Measurements from ENCODE around the gene F3.

Gene F3

DNA sequence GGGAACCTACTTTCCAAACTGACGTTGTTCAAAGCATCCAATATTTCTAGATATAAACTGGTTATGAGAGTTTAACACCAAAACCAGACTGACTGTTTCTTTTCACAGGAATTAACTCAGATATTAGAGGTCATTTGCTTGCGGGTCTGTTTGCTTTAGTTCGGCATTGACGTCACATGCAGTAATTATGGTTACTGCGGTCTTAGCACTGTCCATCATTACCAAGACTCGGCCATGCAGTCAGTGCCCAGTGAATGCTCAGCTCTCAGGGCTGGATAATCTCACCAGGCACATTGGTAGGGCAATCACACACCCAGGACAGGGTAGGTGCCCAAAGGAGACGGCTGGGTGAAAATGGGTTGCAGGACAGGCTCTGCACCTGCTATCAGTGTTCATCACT, 9.9 kb upstream of the F3 start:
- DNase-seq = no peak

DNA sequence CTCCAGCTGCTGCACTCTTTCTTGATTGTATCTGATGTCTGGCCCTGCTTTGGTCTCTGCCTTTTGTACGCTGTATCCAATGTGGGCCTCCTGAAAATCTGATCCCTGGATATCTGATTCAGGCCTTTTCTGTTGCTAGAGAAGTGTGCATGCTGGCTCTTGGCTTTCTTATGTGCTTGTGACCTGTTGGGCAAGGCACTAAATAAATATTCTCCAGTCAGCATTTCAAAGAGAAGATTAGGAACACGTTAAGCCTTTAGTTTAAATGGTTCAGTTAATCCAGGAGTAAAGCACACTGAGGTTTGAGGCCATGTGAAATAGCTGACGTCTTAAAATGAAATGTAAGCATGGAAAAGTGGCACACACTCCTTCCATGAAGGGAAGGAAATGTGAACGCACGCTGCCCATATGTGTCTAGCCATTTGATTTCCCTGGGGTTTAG, 9.3 kb upstream of the F3 start:
- DNase-seq = no peak

DNA sequence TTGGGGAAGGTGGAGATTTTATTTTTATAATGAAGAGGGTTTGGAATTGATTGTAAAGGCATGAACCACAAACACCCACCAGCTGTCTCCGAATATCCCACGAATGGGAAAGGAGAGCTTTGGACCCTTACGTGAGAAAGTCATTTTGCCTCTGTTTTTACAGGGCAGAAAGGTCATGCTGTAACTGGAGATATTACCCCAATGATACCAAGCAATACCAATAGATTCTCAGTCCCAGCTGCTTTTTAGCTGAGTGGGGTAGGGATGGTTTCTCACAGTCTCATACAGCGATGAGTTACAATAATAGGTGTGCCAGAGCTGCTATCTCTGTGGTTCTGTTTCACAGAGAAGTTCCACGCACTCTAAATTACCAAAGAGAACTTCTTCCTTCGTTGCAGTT, 8.8 kb upstream of the F3 start:
- DNase-seq = no peak

DNA sequence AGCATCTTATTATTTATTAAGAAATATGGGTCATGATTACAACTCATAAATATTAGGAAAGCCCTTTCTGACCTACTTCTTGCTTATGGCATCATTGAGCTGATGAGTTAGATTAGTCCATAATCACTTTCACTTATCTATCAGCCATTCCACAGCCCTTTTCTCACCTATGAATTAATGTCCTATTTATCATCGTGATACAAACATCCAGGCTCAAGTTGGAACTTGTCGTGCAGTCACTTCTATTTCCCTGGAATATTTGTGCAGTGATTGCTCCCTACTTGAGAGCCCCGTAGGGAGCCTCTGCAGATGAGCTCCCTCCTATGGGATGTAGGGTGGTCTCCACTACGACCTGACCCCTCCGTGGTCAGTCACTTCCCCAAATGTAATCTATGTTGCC, 8.1 kb upstream of the F3 start:
- no peak for DNase-seq

DNA sequence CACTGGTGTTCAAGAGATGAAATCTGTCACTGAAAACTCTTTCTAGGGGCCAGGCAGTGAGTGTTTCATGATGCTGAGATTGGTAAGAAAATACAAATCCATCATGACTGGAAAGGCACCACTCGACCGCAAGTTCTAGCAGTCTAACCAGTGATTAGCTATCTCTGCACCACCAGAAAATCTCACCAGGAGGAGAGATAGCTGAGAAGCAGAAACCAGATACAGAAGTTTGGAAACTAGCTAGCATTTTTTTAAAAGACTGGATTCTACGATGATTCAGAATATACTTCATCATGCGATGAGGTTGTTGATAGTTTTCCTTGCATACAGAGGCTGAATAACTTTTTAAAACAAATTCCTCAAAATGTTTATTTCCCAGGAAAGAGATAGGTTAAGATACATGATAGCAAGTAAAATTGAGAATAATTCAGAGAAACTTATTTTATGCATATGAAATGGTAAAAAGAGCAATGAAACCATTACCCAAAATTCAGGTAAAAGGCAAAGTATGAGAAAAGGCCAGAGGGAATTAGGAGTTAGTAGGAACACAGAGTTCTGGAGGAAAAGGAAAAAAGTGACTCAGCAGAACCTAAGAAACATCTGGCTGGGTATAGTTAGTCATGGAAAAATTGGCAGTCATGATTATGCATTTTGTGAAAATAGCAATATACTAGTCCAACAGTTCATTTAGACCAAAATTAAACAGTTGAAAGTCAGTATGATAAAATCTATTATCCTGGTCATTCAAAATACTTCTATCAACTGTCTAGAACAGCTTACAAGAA, 3.3 kb upstream of the F3 start:
- DNase-seq = no peak

DNA sequence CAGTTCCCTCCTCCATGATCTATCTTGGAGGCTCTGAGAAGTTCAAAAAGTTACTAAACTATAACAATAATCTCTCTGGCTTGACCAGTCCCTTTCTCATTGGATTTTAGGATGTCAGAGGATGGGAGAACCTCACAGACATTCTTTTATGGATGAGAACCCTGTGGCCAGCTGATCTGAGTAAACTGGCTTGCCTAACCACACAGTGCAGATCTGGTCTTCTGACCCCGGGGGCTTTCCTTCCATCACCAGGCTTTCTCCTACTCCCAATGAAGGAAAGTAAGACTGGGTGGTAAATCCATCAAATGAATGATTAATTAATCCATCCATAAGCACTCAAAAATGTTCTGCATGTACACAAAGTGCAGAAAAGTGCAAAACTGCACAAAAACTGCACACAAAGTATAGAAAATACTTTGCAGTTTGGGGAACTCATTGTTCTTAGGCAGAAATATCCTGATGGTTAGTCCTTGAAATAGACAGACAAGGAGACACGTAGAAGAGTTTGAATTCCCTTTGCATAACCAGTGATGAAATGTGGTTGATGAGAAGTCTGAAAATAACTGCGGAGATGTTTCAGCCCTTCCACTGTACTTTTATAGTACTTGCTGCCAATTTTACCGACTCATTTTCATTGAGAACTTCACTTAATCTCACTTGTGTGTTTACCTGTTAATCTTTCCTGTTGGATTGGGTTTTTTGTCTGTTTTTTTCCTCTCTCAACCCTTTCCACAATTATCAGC, 2.5 kb upstream of the F3 start:
- DNase-seq = no peak

DNA sequence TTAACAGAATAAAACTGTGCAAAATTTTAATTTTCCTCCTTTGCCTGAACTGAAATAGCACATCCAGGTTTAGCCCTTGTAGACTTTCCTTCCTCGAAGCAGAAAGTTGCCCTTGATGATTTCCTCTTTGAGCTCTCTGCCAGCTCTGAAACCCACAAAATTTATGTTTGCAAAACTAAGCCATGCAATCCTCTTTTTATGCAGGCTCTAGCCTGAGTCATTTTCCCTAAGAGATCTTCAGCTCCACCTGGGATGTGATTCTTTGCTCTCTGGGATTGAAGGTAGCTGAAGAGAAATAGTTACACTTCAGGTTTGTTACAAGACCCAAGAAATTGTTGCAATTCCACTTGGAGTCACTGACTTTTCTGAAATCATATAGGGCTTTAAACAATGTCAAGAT, 1.4 kb upstream of the F3 start:
- no peak for DNase-seq

DNA sequence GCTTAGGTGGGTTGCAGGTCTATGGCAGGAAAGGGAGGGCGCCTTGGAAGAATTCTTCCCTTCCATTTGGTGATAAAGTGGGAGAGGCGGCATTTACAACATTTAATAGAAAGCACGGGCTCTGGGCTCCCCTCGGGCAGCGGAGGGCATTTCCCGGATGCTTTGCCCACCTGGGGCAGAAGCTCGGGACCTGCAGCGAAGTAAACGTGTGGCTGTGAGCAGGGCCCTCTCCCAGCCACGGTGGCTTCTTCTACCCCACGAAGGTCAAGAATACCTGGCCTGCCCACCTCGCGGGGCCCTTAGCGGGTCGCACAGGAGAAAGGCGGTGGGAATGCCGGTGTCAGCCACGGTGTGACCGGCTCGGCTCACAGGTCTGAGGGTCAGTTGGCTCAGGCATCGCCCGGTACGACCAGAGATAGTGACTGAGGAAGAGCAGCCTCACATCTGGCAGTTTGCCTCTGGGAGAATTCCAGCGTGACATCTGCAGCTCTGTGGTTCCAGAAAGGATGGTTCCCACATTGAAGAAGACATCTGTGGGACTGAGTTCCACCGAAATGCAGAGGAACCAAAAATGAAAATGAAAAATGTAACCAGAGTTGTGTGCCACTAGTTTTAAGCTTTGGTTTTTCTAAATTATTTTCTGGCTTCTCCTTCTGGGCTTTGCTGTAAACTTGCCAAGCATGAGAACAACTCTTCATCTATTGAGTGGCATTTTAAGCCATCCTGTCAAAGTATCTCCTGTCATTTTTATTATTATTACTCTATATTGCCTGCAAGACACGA, 720 bp upstream of the F3 start:
- no peak for DNase-seq

DNA sequence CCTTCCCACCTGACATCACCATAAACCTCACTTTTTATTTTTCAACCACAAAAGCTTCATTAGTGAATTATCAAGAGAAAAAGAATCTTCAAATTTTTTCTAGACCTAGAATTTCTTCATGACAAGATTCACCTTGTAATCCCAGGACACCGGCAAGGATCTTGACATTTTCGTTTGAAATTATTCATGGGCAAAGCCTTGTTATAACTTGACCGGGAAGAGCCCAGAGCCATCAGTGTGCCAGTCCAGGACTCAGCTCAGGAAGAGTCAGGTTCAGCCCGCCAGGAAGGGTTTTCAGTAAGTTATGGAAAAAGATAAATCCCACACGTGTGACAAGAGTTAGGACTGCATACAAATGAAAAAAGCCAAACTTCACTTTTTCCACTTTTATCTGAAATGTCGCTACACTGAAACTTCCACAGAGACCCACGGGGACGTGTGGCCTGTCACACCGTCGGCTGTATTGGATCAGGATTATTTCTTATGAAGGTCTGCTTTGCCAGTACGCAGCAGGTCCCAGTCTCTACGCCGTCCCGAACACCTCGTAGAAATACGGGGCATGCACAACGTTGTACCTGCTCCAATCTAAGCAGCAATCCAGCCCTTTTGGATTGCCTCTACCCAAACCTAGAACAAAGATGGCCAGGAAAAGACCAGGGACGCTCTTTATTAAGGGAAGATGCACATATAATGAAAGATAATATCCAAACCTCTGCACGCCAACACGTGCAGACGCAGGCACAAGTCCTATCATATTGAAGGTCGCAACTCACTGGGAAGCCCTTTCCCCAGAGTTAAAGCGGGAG, 916 bp downstream of the F3 start:
- DNase-seq = no peak

DNA sequence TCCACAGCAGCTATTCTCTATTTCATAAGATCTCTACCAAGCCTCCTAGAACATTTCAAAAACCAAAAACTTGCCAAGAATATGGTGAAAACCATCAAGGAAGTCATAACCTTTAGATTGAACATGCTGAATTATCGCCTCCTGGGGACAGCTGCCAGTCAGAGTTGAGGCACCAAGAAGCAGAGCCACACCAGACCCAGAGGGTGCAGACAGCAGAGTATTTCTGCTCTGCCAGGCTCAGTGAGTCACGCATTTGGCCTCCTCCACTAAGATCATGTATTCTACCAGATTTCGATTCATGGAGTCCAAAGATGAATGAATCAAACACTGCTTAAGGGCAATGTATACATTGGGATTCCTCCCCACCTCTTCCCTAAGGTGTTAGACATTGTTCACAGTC, 2.1 kb downstream of the F3 start:
- no peak for DNase-seq

DNA sequence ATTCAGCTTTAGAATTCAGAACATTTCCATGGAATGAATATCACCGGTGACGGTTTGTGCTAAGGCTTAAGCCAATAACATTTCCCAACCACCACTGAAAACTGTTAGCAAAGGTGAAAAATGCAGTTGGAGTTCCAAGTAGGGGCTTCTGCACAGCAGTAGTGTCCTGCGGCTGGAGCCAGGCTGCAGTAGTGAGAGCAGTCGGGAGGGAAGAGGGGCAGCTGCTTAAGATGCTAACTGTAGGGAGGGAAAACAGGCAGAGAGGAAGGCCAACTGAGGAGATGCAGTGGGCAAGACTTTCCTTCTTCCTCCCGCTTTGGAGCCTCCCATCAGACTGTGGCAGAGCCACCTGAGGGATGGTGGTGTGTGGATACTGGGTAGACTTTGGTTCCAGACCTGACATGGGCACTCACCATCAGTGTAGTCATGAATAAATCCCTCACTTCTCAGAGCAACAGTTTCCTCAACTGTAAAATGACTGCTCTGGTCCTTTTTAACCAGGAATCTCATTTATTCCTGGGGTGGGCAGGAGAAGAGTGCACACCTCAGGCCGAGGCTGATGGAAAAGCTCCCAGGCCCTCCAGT, 3.2 kb downstream of the F3 start:
- DNase-seq = no peak

DNA sequence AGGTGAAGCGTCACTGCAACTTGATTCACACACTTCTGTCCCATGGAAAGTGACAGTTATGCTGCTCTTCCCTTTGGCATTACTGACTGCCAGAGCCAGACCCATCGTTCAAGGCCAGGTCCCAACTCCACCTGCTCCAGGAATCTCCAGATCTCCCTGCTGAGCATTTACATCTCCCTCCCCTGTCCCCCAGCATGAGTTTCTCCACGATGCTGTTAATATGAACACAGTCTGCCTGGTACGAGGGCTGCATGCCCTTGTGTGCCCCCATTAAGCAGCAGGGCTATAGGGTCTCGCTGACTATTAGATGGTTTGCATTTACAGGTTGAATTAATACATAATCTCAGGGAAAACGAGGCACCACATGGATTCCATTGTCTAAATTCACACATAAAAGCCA, 4.3 kb downstream of the F3 start:
- DNase-seq = no peak

DNA sequence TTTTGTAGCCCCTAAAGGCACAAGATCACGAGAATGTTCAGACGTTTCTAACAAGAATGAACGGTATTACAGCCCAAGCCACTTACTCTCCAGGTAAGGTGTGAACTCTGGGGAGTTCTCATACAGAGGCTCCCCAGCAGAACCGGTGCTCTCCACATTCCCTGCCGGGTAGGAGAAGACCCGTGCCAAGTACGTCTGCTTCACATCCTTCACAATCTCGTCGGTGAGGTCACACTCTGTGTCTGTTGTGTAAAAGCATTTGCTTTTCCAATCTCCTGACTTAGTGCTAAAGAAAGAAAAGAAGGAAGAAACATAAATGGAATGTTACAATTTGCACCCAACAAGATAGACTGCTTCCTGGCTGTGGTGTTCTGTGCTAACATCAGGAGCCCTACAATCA, 5.7 kb downstream of the F3 start:
- DNase-seq = no peak

DNA sequence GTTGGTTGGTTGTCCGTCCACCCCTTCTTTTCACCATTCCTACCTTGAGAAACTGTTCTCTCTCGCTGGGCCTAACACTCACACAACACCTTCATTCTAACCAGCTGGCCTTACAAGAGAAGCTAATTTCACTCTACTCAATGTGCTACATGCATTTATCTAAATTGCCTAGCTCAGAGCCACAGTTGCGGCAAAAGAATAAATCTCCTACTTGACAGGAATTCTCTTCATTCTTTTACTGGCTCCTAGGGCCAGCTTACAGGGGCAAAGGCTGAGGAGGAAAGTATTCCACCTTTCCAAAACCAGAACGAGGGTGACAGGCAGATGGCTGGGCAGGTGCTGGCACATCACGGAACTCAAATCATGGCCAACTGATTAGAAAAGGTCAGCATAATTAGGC, 6.5 kb downstream of the F3 start:
- no peak for DNase-seq

DNA sequence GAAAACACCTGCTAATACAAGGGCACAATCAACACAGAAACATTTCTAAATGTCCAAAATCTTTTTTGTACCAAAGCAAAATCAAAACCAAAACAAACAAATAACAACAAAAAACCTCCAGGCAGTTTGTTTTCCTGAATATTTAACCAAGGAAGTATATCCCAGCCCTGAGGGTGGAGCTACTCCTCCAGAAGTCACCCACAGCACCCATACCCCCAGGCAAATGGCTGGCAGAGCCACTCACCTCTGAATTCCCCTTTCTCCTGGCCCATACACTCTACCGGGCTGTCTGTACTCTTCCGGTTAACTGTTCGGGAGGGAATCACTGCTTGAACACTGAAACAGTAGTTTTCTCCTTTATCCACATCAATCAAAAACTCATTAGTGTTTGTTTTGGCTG, 9.5 kb downstream of the F3 start:
- no peak for DNase-seq

DNA sequence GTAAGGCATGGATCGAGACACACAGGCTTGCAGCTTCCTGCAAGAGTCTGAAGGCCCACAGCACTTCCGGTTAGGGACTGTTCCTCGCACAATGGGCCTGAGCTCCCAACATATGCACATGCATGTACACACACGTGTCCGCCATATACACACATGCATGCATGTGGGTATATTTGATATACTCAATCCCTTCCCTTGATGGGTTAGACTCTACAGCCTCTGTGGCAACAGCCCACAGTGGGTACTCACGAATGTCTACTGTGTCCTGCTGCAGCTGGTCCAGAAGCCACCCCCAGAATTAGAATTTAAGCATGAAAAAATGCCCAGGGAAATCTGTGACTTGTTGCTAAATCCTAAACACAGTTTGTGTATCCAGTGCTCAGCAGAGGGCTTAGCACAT, 9.9 kb downstream of the F3 start:
- no peak for DNase-seq

DNA sequence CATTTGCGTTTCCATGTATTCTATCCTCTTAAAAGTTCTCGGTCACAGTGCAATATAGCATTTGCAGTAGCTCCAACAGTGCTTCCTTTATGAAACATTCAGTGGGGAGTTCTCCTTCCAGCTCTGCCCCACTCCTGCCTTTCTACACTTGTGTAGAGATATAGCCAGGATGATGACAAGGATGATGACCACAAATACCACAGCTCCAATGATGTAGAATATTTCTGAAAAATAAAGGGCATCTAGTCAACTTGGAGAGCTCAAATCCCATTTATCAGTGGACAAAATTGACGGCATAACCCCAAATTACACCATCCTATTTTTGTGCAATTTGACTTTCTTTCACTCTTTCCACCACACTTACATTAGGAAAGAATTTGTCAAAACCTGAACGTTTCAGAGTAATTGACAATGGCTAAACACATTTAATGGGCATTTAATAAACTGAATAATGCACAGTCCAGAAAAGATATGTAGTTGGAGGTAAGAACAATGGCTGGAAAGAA, 11.1 kb downstream of the F3 start:
- no peak for DNase-seq

DNA sequence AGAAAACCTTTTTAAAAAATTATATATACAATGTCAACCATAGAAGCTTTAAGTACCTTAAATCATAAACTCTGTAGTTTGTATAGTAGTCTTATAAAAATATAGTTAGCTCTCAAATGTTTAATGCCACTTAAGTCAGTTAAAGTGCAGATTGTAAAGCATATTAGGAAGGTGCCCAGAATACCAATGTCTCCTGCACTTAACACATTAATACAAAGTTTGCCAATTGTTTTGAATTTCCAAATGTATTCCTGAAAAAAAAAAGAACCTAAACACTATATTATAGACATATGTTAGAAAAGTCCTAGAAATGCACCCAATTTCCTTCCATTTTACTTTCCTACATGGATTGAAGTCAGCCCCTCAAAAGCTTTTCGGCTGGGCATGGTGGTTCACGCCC, 12.1 kb downstream of the F3 start:
- no peak for DNase-seq

DNA sequence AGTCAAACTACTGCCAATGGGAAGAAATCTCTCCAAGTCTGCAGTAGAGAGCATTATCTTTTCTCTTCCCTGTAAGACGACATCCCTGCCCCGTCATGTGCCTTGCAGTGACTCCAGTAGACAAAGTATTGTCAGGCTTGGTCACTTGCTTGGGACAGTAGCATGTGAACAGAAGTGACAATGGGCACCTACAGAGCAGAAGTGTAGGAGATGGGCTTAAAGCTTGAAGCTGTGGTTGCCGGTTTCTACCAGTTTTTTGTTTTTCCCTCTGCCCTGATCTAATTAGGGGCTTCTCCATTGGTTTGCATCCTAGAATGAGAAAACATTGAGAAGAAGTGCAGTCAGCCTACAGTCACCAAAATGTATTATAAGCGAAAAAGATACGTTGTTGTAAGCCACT, 12.7 kb downstream of the F3 start:
- no peak for DNase-seq

DNA sequence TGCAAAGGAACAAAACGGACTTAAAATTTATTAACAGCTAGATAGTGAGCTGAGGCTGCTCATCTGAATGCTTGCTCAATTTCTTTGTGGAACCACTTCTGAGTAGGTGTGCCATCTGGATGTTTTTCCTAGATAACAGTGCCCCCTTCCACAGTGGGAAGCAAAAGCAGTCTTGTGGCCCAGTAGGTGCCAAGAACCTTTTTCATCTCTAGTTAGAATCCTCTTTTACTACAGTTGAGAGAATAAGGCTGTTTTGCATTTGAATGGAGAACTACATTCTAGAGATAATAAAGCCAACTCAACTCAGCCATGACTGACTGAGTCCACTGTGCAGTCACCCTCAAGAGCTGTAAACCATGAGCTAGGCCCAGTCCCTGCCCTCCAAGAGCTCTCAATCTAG, 13.3 kb downstream of the F3 start:
- no peak for DNase-seq

DNA sequence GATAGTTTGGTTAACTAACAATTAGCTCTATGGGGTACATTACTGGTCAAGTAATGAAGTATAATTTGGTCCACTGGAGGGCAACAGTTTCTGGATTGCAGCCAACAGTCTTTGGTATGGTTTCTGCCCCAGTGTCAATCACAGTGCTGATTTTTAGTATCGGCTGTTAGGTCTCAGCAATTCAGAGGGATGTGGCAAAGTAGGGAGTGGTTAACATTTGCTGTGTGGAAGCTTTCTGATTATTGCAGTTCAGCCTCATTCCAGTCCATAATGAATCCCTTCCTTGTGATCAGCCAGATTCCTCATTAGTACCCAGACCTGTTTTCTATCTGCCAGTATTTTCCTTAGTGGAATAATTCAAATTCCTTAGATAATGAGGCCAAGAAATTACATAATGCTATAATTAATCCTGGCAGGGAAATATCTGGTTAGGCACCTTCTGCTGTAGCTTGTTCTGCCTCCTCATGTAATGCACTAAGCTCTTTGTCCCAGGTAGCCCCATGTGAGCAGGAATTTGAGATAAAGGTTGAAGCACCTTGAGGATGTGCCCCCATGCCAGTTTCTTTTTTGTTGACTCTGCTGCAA, 14.0 kb downstream of the F3 start:
- DNase-seq = no peak

Data from NCI-H1092 (cell line).